ENCODE results near the gene RNF32. TPM values are rescaled to one million over a fixed set of nuclear protein-coding genes. Genes with fewer than 3 reads are reported as not detected.

Gene RNF32
- total RNA-seq = 1.1 and 1.4 TPM in 2 replicates

GRCh38 chr7:156640257-156640948 is at the start of gene RNF32:
Gene RNF32 (plus strand): TSS chr7:156640774. CDS start chr7:156643878, 3,104 bp downstream.

Data from smooth muscle cell of bladder (primary cell).